NCI-H146 (cell line): ENCODE results near the gene CTXN1.
"Not testable (repeated sequence)": the region's sequence is repeated elsewhere in the genome, so short reads cannot be mapped to it uniquely, and the experiment has no call there.

Experiments
- DNase-seq: peaks from one replicate; lab custom pipeline; 2025; lab: John Stamatoyannopoulos, UW

Gene CTXN1

DNA sequence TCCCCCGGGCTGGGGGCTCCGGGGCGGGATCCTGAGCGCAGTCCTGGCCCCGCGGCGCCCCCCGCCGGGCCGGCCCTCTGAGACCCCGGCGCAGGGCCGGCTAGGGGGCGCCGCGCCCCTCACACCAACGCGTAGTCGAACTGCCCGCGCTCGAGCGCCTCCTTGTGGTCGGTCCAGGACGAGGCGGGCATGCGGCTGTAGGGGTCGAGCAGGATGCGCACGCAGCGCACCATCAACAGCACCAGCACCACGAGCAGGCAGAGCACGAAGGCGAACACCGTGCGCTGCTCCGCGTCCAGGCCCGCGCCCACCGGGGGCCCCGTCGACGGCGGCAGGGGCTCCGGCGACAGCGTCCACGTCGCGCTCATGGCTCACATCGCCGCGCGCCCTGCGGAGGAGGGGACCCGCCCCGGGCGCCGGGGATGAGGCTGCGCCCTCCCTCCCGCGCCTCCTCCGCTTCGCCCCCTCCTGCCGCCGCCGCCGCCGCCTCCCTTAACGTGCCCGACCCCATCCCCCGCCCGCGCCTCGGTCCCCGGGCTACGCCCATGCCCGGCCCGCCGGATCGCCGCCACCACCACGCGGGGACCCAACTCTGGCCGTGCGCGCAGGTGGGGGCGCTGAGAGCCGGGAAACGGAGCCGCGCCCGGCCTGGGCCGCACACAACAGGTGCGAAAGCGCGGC, 624 bp downstream of the CTXN1 start:
- DNase-seq: peak; percentile 71

DNA sequence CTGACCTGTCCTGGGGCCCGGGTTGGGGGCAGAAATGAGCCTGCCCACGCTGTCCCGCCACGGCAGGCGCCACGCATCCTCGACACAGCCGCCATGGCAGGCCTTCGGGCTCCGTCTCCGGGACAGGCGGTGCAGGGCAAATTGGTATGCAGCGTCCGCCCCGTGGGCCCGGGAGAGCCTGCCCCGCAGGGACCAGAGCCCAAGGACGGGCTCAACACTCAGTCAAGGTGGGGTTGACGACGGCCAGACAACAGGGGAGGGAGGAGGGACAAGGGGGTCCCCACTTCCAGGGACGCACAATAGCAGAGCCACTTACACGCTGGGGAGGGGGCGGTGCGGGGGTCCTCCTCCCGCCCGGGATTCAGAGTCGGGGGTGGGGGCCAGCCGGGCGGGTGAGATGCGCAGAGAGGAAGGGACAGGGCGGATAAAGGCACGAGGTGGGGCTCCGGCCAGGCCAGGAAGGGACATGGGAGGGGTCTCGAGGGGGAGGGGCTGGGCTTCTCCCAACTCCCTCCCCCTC, 1.2 kb downstream of the CTXN1 start:
- no peak for DNase-seq

DNA sequence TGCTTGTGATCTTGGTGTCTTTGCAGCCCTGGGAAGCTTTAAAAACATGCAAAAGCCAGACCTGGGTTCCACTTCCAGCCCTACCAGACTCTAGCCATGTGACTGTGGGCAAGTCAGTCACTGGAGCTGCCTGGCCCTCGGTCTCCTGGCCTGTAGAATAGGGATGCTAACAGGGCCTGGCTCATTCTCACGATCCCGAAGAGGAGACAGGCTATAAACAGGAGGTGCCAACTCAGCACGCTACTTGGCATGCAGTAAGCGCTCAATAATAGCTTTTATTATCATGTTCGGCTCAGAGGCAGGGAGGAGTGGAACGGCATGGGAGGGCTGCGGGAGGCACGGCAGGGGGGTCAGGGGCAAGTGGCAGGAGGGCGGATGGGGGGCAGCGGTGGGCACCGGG, 1.7 kb downstream of the CTXN1 start:
- no peak for DNase-seq

DNA sequence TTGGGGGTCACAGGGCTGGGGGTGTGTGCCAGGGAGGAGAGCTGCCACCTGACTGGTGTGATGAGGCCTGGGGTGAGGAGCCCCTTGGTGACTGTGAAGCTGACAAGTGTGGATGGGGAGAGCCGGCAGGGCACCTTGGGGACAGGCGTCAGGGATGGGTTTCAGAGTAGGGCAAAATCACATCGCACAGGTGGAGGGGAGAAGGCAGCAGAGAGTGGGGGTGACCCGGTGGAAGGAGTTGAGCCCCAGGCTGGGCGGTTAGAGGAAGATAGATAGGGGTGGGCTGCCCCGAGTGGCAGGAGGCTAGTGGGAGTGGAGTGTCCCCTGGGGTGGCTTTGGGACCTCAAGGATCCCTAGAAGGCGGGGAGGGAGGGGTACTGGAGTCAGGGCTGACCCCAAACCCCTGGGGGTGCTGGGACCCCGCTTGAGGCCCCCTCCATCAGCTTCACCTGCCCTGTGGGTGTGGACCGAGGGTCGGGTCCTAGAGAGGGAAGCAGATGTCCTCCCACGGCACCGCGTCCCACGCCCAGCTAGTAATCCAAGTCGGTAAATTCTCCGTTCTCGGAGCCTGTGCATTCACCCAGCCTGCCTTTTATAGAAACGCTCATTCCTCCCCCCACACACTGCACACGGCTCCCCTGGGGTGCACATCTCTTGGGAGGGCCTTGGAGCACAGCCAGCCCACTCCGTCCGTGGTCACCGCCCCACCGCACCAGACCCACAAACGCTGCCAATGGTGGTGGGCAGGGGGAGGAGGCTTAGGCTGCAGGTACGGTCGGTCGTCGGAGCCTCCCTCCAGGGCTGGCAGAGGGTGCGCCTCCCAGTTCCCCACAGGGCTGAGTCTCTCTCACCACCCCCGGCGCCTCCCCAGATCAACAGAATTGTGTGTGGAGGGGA, 2.4 kb downstream of the CTXN1 start:
- no peak for DNase-seq

DNA sequence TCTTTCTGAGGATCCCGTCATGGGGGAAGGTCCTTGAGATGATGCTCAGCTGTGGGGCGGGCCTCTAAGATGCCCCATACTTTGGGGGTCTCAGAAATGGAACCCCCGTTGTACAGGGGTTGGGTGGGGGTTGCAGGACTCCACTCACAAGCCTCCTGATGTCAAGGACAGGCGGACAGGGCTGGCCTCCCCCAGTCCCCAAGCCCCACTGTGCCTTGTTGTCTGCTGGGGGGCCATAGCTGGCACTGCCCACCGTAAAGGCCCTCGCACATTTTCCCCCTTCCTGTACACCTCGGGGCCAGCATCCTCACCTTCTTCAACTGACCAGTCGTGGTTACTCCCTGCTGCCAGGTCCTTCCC, 3.1 kb downstream of the CTXN1 start:
- DNase-seq: no peak

DNA sequence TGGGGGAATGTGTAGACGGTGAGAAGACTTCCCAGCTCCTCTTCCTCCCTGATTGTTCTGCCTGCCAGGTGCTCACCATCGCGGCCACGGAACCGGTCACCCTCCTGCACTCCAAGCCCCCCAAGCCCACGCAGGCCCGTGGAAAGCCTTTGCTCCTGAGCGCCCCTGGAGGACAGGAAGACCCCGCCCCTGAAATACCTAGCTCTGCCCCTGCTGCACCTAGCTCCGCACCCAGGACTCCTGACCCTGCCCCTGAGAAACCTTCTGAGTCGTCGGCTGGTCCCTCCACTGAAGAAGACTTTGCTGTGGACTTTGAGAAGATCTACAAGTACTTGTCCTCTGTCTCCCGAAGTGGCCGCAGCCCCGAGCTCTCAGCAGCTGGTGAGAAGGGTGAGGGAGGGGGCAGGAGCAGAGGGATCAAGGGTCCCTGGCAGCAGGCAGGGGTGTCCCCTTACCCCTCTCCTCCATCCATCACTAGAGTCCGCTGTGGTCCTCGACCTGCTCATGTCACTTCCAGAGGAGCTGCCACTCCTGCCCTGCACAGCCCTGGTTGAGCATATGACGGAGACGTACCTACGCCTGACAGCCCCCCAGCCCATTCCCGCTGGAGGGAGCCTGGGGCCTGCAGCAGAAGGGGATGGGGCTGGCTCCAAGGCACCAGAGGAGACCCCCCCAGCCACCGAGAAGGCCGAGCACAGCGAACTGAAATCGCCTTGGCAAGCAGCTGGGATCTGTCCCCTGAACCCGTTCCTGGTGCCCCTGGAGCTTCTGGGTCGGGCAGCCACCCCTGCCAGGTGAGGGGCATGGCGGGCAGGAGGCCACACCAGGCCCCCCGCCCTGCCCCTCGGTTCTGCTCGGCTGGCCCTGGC, 3.7 kb downstream of the CTXN1 start:
- DNase-seq: no peak

DNA sequence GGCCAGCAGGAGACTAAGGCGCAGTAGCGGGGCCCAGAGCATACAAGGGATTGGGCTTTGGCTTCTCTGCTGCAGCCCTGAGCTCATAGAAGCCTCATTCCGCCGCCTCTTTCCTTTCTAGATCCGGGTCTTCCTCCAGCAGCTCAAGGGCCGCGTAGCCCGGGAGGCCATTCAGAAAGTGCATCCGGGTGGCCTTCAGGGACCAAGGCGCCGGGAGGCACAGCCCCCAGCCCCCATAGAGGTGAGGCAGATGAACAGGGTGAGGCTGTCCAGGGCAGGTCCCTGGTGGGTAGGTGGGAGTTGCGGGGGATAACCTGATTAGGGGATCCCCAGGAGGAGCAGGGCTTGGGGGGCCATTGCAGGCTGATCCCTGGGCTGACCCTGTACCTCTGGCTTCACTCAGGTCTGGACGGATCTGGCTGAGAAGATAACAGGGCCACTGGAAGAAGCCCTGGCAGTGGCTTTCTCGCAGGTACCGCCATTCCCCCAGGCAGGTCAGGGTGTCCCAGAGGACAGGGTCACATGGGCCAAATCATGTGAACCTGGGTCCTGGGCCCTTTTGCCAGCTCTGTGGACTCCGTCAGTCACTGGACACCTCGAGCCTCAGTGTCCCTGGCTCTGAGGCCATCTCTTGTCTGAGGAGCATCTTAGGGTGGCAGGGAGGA, 4.5 kb downstream of the CTXN1 start:
- no peak for DNase-seq

DNA sequence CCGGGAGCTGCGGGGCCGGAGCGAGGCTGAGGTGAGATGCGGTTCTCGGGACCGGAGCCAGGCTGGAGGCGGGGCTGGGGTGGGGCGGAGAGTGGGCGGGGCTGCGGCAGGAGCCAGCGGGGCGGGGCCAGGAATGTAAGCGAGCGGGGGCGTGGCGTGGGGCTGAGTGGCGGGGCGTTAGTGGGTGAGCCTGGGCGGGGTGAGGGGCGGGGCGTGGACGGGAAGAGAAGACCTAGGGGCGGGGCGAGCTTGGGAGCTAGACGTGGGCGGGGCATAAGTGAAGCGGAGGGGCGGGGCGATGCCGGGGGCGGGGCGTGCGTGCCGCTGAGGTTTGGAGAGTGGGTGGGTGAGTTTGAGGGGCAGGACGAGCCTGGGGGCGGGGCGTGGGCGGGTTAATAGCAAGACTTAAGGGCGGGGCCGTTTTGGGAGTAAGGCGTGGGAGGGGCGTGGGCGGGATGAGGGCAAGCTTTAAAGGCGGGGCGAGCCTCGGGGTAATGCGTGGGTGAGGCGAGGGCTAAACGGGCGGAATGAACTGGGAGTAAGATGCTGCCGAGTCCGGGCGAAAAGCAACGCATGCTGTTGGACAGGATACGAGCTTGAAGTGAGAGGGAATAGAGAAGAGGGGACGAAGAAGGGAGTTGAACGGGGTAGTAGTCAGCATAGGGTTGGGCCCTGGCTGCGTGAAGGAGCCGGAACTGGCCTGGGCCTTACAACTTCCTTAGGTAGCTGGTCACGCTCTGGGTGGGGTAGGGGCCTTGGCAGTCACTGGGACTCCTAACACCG, 5.2 kb downstream of the CTXN1 start:
- DNase-seq: peak; percentile 98

DNA sequence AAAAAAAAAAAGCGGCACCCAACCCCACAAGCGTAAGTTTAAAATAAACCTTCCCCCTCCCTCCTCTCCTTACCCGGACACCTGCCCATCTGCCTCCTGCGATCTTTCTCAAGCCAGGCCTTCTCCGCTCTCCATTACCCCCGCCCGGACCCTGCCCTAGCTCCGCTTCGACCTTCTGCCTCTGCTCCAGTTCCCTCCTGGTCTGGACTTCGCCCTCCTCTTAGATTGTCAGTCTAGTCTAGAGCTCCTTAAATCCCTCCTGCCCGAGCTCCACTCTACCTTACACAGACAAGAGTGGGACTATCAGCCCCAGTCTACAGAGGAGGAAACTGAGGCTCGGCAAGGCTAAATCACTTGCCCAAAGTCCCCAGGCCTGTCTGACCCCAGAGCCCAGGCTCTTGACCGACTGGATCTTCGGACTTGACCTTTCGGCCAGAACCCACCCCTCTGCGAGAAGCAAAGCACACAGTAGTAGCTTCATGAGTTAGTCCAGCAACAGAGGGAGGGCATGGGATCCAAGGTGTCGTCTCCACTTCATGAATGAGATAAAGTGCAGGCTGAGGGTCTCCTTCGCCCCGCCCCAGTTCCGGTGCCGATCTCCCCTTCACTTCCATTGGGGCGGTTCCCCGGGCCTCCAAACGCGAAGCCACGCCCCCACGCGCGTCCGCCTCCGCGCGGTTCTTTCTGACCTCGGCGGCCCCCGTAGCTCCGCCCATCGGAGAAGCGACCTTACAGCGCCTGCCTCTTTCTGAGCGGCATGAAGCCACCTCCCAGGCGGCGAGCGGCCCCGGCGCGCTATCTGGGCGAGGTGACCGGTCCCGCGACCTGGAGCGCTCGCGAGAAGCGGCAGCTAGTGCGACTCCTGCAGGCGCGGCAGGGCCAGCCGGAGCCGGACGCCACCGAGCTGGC, 6.1 kb downstream of the CTXN1 start, which contains the start of gene SNAPC2:
Gene SNAPC2 (plus strand): TSS at position 729 of the 909 bp plus-strand sequence. CDS start 29 bp downstream, at position 758.
- DNase-seq: peak; percentile 88

DNA sequence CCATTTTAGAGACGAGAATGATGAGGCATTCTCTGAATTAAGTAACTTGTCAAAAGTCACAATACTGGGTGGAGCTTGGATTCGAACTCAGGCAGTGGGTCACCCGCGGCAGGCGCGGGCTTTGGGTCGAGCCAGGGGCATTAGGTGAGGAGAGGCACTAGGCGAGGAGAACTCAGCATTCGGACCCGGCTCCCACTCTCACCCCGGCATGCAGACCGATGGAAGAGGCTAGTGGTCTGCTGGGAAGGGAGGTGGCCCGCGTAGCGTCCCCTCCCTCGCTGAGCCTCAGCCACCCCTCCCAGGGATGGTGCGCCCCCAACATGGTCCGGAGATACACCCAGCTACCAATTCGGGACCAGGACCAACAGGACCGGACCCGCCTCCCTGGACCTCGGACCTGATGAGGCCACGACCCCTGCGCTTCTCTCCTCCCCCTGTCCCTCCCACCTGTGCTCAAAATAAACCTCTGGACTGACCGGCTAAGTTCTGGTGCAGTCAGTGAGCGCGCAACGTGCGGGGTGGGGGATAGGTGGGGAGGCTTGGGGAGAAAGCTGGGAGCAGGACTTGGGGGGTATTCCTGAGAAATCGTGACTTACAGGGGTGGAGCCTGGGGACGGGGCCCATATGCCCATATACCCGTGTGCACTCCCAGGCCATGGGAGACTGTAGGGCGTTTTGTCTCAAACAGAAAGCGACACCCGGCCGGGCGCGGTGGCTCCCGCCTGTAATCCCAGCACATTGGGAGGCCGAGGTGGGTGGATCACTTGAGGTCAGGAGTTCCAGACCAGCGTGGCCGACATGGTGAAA, 7.1 kb downstream of the CTXN1 start:
- no peak for DNase-seq

DNA sequence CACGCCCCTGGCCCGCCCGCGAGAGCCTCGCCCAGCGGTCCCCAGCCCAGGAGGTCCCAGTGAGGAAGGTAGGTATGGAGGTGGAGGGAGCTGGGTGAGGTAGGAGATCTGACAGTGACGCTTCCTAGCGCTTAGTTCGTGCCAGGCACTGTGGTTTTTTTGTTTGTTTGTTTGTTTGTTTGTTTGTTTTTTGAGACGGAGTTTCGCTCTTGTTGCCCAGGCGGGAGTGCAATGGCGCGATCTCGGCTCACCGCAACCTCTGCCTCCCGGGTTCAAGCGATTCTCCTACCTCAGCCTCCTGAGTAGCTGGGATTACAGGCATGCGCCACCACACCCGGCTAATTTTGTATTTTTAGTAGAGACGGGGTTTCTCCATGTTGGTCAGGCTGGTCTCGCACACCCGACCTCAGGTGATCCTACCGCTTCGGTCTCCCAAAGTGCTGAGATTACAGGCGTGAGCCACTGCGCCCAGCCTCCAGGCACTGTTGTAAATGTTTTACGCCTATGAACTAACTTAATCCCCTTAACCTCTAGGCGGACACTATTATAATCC, 7.8 kb downstream of the CTXN1 start:
- DNase-seq: not testable (repeated sequence)

DNA sequence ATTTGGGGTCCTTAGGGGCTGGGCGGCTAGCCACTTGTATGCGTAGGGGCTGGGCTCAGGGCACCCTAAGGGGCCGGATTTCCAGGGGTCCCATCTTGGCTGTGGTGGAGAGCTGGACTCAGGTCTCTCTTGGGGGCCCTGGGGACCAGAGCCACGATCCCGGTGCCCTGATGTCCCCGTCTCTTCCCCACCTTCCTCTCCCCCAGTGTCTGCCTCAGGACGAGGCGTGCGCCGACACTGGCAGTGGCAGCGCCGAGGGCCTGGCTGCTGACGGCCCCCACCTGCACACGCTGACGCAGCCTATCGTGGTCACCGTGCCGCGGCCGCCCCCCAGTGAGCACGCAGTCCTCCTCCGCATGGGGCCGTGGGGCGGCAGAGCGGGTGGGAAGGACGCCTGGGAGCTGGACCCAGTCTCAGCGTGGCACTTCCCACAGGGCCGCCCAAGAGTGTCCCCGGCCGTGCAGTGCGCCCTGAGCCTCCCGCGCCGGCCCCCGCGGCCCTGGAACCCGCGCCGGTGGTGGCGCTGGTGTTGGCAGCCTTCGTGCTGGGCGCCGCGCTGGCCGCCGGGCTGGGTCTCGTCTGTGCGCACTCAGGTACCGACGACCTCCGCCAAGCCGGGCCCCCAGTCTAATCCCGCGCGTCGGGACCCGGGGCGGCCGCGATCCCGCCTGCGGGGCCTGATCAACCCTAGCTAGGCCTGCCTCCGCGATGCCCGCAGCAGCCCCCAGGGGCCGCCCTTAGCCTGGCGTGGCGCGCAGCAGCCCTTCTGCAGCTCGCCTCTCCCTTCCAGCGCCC, 8.5 kb downstream of the CTXN1 start:
- DNase-seq: peak; percentile 55

DNA sequence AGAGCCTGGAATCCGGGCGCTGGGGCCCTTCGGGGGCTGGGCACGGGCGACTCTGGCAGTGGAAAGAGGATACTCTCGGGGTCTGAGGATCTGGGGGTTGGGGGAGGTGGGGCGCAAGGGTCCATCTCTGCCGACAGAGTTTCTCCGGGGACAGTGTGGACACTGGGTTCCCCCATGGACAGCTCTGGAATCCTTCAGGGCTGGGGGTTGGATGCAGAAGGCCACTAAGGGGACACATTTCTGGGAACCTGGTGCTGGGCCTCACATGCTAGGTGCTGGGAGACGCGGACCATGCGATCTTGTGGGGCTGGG, 9.0 kb downstream of the CTXN1 start:
- no peak for DNase-seq

DNA sequence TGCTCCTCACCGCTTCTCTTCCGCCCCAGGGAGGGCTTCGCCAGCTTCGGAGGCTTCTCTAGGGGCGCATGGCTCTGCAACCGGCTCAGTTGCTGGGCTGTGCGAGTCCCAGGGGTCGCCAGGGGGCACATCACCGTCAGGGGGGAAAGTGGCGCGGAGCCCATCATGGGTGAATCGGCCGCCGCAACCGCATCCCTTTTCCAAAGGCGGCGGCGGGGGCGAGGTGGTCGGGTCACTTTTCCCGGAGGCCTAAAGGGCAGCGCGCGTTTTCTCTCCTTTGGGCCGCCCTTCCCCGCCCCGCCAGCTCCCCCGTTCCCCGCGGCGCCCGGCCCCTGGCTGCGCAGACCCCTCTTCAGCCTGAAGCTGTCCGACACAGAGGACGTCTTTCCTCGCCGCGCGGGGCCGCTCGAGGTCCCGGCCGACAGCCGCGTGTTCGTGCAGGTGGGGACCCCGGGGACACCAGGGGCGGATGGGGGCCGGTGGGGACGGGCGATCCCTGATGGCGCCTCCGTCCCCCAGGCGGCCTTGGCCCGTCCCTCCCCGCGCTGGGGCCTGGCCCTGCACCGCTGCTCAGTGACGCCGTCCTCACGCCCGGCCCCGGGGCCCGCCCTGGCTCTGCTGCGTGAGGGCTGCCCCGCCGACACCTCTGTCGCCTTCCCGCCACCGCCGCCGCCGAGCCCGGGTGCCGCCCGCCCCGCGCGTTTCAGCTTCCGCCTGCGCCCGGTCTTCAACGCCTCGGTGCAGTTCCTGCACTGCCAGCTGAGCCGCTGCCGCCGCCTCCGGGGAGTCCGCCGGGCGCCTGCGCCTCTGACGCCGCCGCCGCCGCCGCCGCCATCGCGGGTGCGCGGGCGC, 9.6 kb downstream of the CTXN1 start:
- peak; percentile 40 for DNase-seq

DNA sequence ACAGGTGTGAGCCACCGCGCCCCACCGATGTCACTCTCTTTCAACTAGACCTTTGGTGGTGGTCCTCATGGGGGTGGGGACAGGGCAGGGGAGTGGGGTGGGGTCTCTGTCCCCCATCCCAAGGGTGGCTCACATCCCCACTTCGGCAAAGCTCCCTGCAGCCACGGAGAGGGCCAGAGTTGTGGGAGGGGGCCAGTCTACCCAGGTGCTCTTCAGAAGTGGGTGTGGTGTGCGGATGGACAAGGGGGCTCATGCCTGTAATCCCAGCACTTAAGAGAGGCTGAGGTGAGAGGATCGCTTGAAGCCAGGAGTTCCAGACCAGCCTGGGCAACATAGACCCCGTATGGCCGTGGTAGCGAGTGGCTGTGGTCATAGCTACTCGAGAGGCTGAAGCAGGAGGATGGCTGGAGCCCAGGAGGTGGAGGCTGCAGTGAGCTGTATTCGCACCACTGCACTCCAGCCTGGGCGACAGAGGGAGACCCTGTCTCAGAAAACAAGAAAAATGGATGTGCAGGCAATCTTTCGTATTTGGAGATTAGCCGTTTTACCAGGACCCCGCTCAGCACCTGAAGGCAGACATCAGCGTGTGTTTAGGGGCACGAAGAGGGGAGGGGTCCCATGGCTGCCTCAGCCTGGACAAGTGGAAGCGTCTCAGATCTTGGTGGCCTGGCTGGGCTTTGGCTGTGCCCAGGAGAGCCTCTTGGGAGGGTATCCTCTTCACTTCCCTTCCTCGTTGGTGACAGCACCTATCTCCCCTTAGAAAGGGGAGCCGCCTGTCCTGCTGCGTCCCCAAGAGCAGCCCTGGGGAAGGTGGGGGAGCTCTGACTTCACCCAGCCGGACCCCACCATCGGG, 10.5 kb downstream of the CTXN1 start:
- no peak for DNase-seq

DNA sequence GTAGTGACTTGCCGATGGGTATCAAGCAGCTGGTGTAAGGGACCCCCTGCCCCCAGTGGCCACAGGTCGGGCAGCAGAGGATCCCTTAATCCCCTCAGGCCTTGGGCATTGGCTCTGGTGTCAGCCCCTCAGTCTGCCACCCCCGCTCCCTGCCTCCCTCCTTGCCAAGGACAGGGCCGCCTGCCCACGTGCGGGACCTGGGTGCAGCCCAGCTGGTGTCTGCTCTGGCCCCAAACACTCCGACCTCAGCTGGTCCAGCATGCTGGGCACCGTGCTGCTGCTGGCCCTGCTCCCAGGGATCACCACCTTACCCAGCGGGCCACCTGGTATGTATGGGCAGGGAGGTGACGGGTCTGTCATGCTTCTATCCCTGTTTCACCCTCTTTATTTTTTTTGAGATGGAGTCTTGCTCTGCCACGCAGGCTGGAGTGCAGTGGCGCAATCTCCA, 11.3 kb downstream of the CTXN1 start, which contains the start of gene TGFBR3L:
Gene TGFBR3L (plus strand): TSS at position 233 of the 448 bp plus-strand sequence.
- no peak for DNase-seq
